Heart left ventricle (tissue), 13 donors: ENCODE data around the gene MAP7D3.

Experiments
- CTCF ChIP-seq, 12 donors: fragments of 200-600 bp; sonication (generic) in 4 of 12; IDR thresholded peaks; one replicate each; pipeline versions ENCODE4 v1.5.0 to v1.8.0; 2018 to 2022; ENCODE audit warnings: antibody characterized with exemption in 12 of 12, mild to moderate bottlenecking in 5 of 12
- POLR2A ChIP-seq, 2 donors: fragments of 450-650 bp; IDR thresholded peaks; one replicate each; pipeline ENCODE4 v1.6.1; 2017; ENCODE audit warnings: antibody characterized with exemption in 2 of 2, mild to moderate bottlenecking in 2 of 2, moderate library complexity in 2 of 2
- donor health status: ischemic (EF 13 %, LVEDD 7.1; RV severe dilation, severe dysfunction).
- donor health status: DM: no; HTN: yes; CAD: no.
- donor health status: DM: no; HTN: no; CAD: no.
- donor health status: ischemic (EF 25% LVEDD 6.9; RV normal size, moderate dysfunction).
- donor health status: ischemic (EF 25% LVEDD 5.7; RV mildly dilated, moderate dysfunction).
- donor health status: ischemic (EF 35%, LVEDD 5.7; RV mildly dilated, moderate dysfunction).
- donor health status: nonischemic (EF 11% LVEDD 7.7; RV severe dilation, severe dysfunction).
- donor health status: DM: yes; HTN: yes; CAD: no.
- donor health status: PGD.
- donor health status: ischemic (EF 29% LVEDD 5.4; RV normal size, mild dysfunction).
- donor health status: nonischemic (EF 23%, LVEDD 6.1; RV moderate dilation, normal function).

- no peak for TF ChIP-seq CTCF (IDR thresholded peaks at IDR 0.05)
- no peak for TF ChIP-seq POLR2A (IDR thresholded peaks at IDR 0.05)
Observed at GRCh38 chrX:136250191-136251040, 784 bp downstream of the MAP7D3 start.
